ENCODE measurements around the gene PROZ. TPM values are rescaled to one million over a fixed set of nuclear protein-coding genes. Genes with fewer than 3 reads are reported as not detected.

The PROZ gene
- total RNA-seq, 2 experiments from 2014 or later = not detected

- Histone ChIP-seq H3K27ac (ENCODE audit: low read depth, low read length, poor library complexity, severe bottlenecking) (no peak overlapping the region), H3K36me3 (ENCODE audit: insufficient read depth, low read length) (peaks cover 53% of the 10 kb centered on the region), H2AFZ (ENCODE audit: low read length) (no peak overlapping the region), H3K9me2 (ENCODE audit: insufficient read depth, low read length) (no peaks in the 10 kb centered on the region), H3K4me1 (ENCODE audit: insufficient read depth, low read length, poor library complexity, severe bottlenecking) (no peaks in the 10 kb centered on the region), H3K4me2 (ENCODE audit: low read length) (no peak overlapping the region), H4K20me1 (ENCODE audit: insufficient read depth, low read length) (no peaks in the 10 kb centered on the region), H3K4me3 (ENCODE audit: low read depth, low read length, poor library complexity, severe bottlenecking) (no peak overlapping the region), H3K79me2 (ENCODE audit: insufficient read depth, low read depth, low read length) (no peaks in the 10 kb centered on the region), H3K9me3 (ENCODE audit: low read length) (no peaks in the 10 kb centered on the region)
- POLR2A ChIA-PET = no interaction called here
- TF ChIP-seq EZH2phosphoT487 (IDR thresholded peaks at IDR 0.05; ENCODE audit: borderline replicate concordance, low read depth, low read length) = no peak
- TF ChIP-seq, protein P1, sequence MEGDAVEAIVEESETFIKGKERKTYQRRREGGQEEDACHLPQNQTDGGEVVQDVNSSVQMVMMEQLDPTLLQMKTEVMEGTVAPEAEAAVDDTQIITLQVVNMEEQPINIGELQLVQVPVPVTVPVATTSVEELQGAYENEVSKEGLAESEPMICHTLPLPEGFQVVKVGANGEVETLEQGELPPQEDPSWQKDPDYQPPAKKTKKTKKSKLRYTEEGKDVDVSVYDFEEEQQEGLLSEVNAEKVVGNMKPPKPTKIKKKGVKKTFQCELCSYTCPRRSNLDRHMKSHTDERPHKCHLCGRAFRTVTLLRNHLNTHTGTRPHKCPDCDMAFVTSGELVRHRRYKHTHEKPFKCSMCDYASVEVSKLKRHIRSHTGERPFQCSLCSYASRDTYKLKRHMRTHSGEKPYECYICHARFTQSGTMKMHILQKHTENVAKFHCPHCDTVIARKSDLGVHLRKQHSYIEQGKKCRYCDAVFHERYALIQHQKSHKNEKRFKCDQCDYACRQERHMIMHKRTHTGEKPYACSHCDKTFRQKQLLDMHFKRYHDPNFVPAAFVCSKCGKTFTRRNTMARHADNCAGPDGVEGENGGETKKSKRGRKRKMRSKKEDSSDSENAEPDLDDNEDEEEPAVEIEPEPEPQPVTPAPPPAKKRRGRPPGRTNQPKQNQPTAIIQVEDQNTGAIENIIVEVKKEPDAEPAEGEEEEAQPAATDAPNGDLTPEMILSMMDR (conservative IDR thresholded peaks at IDR 0.05; ENCODE audit: low read length) = no peak
- DNase-seq (ENCODE audit: low spot score) = no peak
- CTCF ChIA-PET (ENCODE audit: unreplicated experiment) = no interaction called here
- BruUV-seq (replicated peaks) = no TSS peak
- intact Hi-C loops (cut with micrococcal nuclease; ENCODE audit: unreplicated experiment) = no loop called here
Observed at GRCh38 chr13:113176822-113177221, 18.4 kb downstream of the PROZ start.

GRCh38 chr13:113178070-113178895 is 19.8 kb downstream of the PROZ start:
- POLR2A ChIA-PET = no interaction called here
- H3K4me2 ChIP-seq (ENCODE audit: low read length) = no peak overlapping the region
- H3K36me3 ChIP-seq (ENCODE audit: insufficient read depth, low read length) = peaks cover 56% of the 10 kb centered on the region

DNA sequence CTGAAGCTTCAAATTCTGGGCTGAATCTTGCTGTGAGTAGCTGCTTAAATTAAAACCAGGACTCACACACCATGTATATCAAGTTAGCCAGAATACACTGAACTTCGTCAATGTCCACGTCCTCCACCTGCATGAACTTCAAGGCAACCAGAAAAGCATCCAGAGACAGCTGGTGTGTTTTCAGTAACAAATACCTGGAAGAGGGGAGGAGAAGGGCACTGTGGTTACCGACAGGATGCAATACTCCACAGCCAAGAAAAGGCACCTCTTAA is 20.4 kb downstream of the PROZ start:
- no TSS peak for BruUV-seq (replicated peaks)
- Histone ChIP-seq H3K79me2 (ENCODE audit: insufficient read depth, low read depth, low read length) (no peaks in the 10 kb centered on the region), H3K4me3 (ENCODE audit: low read depth, low read length, poor library complexity, severe bottlenecking) (no peak overlapping the region), H3K9me3 (ENCODE audit: low read length) (no peaks in the 10 kb centered on the region), H3K4me1 (ENCODE audit: insufficient read depth, low read length, poor library complexity, severe bottlenecking) (no peaks in the 10 kb centered on the region), H3K9me2 (ENCODE audit: insufficient read depth, low read length) (no peaks in the 10 kb centered on the region), H3K36me3 (ENCODE audit: insufficient read depth, low read length) (peaks cover 61% of the 10 kb centered on the region), H3K4me2 (ENCODE audit: low read length) (no peak overlapping the region), H2AFZ (ENCODE audit: low read length) (no peak overlapping the region), H3K27ac (ENCODE audit: low read depth, low read length, poor library complexity, severe bottlenecking) (no peak overlapping the region), H4K20me1 (ENCODE audit: insufficient read depth, low read length) (no peaks in the 10 kb centered on the region)
- ChIA-PET POLR2A (no interaction called here), CTCF (ENCODE audit: unreplicated experiment) (no interaction called here)
- intact Hi-C loops (cut with micrococcal nuclease; ENCODE audit: unreplicated experiment) = no loop called here
- TF ChIP-seq EZH2phosphoT487 (IDR thresholded peaks at IDR 0.05; ENCODE audit: borderline replicate concordance, low read depth, low read length) = no peak
- TF ChIP-seq, protein P1 (conservative IDR thresholded peaks at IDR 0.05; ENCODE audit: low read length) = no peak
- DNase-seq (ENCODE audit: low spot score) = no peak

More at GRCh38 chr13:113178070-113178895, 19.8 kb downstream of the PROZ start:
- H3K4me1 ChIP-seq (ENCODE audit: insufficient read depth, low read length, poor library complexity, severe bottlenecking) = no peaks in the 10 kb centered on the region
- CTCF ChIA-PET (ENCODE audit: unreplicated experiment) = no interaction called here
- H2AFZ ChIP-seq (ENCODE audit: low read length) = no peak overlapping the region
- H3K4me3 ChIP-seq (ENCODE audit: low read depth, low read length, poor library complexity, severe bottlenecking) = no peak overlapping the region
- no peaks in the 10 kb centered on the region for H3K9me3 ChIP-seq (ENCODE audit: low read length)
- intact Hi-C loops (cut with micrococcal nuclease; ENCODE audit: unreplicated experiment) = no loop called here
- DNase-seq (ENCODE audit: low spot score) = no peak
- no peak overlapping the region for H3K27ac ChIP-seq (ENCODE audit: low read depth, low read length, poor library complexity, severe bottlenecking)
- no TSS peak for BruUV-seq (replicated peaks)
- TF ChIP-seq EZH2phosphoT487 (IDR thresholded peaks at IDR 0.05; ENCODE audit: borderline replicate concordance, low read depth, low read length) = no peak
- TF ChIP-seq, protein P1 (conservative IDR thresholded peaks at IDR 0.05; ENCODE audit: low read length) = no peak
- H4K20me1 ChIP-seq (ENCODE audit: insufficient read depth, low read length) = no peaks in the 10 kb centered on the region
- H3K9me2 ChIP-seq (ENCODE audit: insufficient read depth, low read length) = no peaks in the 10 kb centered on the region
- no peaks in the 10 kb centered on the region for H3K79me2 ChIP-seq (ENCODE audit: insufficient read depth, low read depth, low read length)
